ENCODE data around the gene LRRC4. TPM values are rescaled to one million over a fixed set of nuclear protein-coding genes. Genes with fewer than 3 reads are reported as not detected.
A peak's percentile ranks its signal among the peaks of the same experiment; 100 is the strongest.

LRRC4 gene
- total RNA-seq, 1 donor from 2014 or later: 1.3 TPM

DNA sequence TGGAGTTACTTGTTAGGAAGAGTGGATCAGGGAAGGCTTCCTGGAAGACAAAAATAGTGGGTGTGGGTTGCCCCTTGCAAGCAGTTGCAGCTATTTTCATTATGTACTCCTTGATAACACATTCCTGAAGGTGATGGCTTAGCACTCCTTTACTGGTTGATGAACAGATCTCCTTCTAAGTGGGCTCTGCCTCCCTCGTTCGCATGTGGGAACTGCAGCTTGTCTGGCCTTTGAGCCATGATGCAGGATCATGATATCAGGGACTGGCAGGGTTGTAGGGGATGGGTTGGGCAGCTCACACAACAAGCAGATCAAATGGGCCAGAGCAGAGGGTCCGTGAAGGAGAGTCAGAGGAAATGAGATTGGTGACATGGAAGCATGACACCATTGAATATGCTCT lies 28.8 kb upstream of the LRRC4 start:
- no peak for DNase-seq (ENCODE audit: extremely low read depth, low read depth, low spot score)

DNA sequence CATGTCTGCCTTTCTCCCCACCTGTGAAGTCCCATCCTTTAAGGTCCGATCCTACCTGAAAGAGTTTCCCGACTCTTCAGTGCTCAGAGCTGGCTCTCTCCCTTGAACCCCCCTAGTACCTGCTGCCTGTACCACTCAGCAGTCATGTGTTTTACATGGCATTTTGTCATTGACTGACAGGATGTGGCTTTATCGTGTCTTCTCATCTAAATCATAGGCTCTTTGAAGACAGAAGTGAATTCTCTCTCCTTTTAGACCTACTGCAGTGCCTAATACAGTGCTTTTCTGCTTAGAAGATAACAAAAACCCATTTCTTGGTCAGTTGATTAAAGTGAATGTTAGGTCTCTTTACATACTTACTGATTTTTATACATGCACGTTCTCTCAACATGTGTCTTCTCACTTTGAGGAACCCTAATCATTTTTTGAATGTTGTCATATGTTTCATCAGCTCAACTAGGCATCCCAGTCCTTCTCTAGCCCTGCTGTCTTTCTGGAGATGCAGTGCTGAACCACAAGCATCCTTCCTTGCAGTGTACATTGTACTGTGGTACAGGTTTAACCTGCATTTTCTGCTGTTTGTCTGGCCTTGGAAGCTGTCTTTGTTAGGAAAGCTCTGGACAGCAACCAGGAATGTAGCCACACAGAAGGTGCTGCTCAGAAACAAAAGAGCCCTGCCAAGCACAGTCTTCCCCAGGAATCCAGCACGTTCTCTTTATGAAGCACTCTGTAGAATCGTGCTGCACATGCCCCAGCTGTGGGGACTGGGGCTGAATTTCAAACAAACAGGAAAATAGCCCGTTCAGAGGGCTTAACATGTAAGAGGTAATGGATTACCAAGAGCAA lies 28.1 kb upstream of the LRRC4 start:
- no peak for DNase-seq (ENCODE audit: extremely low read depth, low read depth, low spot score)

DNA sequence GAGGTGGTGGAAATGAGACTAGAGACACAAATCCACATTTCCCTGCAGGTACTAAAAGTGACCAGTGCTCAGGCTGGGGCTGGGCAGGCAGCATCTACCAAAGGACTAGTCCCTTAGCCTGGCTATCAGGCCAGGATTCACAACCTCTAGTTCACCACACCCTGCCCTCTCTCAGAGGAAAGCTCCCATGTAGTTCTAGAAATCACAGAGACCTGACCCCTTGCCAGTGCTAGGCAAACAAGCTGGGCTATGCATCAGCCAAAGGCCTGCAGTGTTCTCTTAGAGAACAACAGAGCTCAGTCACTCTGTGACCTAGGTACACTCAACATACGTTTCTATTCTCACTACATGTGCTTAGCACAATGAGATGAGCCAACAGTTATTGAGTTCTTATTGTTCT lies 26.7 kb upstream of the LRRC4 start:
- DNase-seq (ENCODE audit: extremely low read depth, low read depth, low spot score): no peak

DNA sequence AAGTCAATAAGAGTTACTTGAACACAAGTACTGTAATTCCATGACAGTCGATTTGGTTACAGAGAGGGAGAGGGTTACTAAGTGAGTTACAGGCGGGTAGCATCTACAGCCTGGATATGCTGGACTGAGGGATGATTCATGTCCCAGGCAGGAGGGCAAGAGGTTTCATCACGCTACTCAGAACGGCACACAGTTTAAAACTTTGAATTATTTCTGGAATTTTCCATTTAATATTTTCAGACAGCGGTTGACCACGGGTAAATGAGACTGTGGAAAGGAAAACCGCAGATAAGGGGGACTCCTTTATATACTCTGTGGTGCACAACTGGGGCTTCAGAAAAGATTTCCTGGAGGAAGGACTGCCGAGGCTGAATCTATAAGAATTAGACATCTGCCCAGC lies 25.7 kb upstream of the LRRC4 start:
- DNase-seq (ENCODE audit: extremely low read depth, low read depth, low spot score): no peak

DNA sequence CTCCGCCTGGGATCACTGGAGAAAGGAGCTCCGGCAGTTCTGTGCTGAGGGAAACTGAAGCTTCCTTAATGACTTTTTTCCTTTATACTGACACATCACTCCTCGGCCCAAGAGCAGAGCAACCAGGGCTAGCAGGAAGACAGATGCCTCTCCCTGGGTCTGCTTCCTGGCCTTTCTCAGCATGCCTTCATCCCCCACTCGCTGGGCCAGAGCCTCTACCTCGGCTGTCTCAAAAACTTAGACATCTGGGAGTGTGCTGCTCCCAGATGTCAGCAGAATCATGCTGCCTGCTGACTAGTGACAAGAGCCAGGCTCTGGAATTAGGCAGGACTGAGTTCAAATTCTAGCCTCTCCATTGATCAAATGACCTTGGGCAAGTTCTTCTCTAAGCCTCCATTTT lies 24.4 kb upstream of the LRRC4 start:
- no peak for DNase-seq (ENCODE audit: extremely low read depth, low read depth, low spot score)

GRCh38 chr7:128054511-128054910 lies 23.3 kb upstream of the LRRC4 start:
- DNase-seq (ENCODE audit: extremely low read depth, low read depth, low spot score): no peak

DNA sequence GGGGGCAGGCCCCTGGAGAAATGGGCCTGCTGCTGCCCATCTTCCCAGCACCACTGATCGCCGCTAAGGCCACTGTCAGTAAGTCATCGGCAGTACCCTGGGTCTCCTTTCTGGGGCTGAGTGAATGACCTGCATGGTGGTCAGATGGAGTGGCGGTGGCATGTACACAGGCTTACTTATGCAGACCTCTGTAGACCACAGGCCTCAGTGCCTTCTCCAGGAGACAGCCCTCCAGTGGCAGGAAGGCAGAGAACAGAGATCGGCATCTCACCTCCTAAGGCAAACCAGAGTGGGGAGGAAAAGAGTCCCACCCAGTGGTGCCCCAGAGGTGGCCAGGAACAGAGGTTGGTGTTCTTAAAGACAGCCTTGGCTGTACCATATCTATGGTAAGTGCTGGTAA lies 22.8 kb upstream of the LRRC4 start:
- DNase-seq (ENCODE audit: extremely low read depth, low read depth, low spot score): no peak

GRCh38 chr7:128053023-128053422 lies 21.8 kb upstream of the LRRC4 start:
- DNase-seq (ENCODE audit: extremely low read depth, low read depth, low spot score): no peak

DNA sequence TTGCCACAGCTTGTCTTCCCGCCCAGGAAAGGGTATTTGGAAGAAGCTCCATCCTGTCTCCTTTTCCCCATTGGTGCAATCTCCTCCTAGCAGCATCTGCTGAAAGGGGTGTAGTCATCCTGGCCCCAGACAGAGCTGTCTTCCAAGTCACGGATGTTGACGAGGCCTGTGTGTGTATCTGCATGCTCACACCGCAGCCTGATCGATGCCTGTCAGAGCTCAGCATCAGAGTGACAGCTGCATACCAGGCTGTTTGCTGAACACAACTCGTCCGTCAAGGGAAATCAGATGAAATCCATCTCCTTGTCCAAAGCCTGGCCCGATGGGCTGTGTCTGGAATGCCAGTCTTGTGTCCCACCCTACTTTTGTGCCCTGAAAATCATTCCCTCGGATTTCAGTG lies 21.2 kb upstream of the LRRC4 start:
- DNase-seq (ENCODE audit: extremely low read depth, low read depth, low spot score): no peak

GRCh38 chr7:128045766-128046165 lies 14.5 kb upstream of the LRRC4 start:
- DNase-seq (ENCODE audit: extremely low read depth, low read depth, low spot score): no peak

DNA sequence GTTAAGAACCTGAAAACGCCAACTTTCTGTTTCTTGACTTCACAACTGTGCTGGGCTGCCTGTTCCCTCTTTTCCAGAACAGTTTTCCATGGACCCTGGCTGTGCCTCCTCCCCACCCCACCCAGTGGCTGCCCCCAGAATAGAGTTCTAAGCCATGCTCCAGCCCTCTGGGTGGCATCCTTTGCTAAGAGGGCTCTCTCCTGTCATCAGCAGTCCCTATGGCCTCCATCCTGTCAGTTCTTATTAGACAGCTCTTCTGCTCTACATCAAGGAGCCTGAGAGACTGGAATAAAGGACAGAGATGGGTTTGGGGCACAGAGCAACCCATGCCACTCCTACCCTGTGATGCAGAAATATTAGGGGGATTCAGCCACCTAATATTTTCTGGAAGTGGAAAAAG lies 13.9 kb upstream of the LRRC4 start:
- no peak for DNase-seq (ENCODE audit: extremely low read depth, low read depth, low spot score)

GRCh38 chr7:128044064-128044463 lies 12.8 kb upstream of the LRRC4 start:
- DNase-seq (ENCODE audit: extremely low read depth, low read depth, low spot score): no peak

GRCh38 chr7:128042012-128042411 lies 10.8 kb upstream of the LRRC4 start:
- no peak for DNase-seq (ENCODE audit: extremely low read depth, low read depth, low spot score)

GRCh38 chr7:128041203-128041602 lies 10.0 kb upstream of the LRRC4 start:
- DNase-seq (ENCODE audit: extremely low read depth, low read depth, low spot score): peak; percentile 44

DNA sequence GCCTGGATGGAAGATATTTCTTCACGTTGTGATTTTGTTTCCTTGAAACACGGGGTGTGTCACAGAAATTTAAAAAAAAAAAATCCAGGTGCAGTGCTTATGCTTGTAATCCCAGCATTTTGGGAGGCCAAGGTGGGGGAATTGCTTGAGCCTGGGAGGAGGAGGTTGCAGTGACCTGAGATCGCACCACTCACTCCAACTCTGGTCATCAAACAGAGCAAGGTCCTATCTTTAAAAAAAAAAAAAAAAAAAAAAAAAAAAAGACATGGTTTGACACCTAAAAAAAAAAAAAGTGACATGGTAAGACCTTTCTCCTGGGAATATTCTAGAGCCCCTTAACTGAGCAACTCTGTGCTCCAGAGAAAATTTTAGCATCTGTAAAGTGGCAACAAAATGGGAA lies 9.0 kb upstream of the LRRC4 start:
- DNase-seq (ENCODE audit: extremely low read depth, low read depth, low spot score): no peak

- DNase-seq (ENCODE audit: extremely low read depth, low read depth, low spot score): no peak
Observed at GRCh38 chr7:128039544-128039953, 8.3 kb upstream of the LRRC4 start.

- no peak for DNase-seq (ENCODE audit: extremely low read depth, low read depth, low spot score)
Observed at GRCh38 chr7:128037880-128038619, 6.8 kb upstream of the LRRC4 start.

DNA sequence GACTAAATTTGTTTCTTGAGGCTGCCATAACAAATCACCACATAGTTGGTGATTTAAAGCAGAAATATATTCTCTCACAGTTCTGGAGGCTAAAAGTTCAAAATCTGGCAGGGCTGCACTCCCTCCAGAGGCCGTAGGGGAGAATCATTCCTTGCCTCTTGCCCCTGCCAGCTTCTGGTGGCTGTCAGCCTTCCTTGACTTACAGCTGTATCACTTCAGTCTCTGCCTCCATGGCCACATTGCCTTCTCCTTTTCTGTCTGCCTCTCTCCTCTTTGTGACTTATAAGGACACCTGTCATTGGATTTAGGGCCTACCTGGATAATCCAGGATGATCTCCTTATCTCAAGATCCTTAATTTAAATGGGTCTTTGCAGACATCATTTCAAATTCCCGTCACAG lies 5.8 kb upstream of the LRRC4 start:
- no peak for DNase-seq (ENCODE audit: extremely low read depth, low read depth, low spot score)

DNA sequence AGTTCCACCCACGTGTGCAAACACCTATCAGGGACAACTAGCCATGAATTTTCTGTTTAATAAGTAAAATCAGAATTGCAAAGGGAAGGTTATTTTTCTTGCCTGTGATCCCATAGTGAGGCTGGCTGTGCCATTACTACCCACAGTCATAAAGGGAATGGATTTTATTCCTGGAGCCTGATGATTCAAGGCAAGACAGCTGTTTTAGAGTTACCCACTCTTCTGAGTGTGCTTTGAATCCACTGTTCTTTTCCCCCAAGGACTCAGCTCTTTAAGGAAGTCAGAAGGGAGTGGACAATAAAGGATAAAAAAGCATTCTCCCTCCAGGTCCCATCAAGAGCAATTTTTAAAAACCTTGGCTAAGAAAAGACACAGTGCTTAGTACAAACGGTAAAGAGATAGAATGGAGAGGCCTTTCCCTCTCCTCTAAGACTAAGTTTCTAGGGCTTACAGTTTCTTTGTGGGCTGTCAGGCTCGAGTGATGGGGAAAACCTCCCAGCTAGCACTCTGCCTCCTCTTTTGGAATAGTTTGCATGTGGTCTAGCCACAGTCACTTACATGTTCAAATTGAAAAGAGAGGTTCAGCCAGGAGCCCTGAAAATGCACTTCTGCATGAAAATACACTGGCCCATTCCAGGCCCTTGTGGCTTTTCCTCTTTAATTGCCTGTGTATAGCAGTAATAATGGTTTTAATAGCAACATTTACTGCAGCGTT lies 5.1 kb upstream of the LRRC4 start:
- DNase-seq (ENCODE audit: extremely low read depth, low read depth, low spot score): no peak

GRCh38 chr7:128035712-128036111 lies 4.5 kb upstream of the LRRC4 start:
- DNase-seq (ENCODE audit: extremely low read depth, low read depth, low spot score): no peak

DNA sequence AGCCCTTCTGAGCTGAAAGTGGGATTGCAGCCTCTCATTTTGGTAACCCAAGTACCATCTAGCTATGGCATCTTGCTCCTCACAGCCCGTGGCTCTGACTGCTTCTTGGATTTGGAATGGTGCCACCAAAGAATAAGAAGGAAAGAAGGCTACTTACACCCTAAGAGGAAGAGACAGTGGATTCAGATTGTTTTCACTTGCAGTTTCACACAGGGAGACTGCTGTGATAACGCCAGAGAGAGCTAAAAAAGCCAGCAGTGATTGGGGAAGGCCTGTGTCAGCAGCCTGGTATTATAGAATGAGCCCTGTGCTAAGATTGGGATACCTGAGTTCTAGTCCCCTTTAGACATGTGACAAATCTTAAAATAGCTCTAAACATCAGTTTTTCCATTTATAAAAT lies 3.6 kb upstream of the LRRC4 start:
- no peak for DNase-seq (ENCODE audit: extremely low read depth, low read depth, low spot score)

- DNase-seq (ENCODE audit: extremely low read depth, low read depth, low spot score): no peak
Observed at GRCh38 chr7:128033246-128033645, 2.0 kb upstream of the LRRC4 start.

Measured in glomerular endothelial cell (primary cell).